Endometrium (tissue), 2 donors: ENCODE data around the gene SLC6A7.

Experiments
- FAIRE-seq: peaks from 2 replicates; lab custom pipeline; 2012; peaks lifted over from hg19 to GRCh38; lab: Jason Lieb, UNC
- donor health status: control.
- donor health status: control.

Gene SLC6A7

DNA sequence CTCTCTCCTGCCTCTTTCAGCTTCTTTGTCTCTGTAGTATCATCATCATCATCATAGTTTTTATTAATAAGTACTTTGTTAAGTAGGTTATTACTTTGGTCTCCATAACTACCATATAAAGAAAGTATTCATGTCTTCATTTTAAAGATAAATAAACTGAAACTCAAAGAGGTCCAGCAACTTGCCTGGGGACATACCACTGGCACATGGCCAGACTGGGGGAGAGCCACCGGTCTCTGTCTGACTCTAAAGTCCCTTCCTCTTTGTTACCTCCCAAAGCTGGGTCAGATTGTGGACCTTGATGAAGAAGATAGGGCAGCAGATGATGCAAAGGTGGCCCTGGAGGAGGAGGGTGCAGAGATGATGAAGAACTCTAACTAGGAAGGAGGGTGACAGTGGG, 14.8 kb upstream of the SLC6A7 start:
- FAIRE-seq = no peak

DNA sequence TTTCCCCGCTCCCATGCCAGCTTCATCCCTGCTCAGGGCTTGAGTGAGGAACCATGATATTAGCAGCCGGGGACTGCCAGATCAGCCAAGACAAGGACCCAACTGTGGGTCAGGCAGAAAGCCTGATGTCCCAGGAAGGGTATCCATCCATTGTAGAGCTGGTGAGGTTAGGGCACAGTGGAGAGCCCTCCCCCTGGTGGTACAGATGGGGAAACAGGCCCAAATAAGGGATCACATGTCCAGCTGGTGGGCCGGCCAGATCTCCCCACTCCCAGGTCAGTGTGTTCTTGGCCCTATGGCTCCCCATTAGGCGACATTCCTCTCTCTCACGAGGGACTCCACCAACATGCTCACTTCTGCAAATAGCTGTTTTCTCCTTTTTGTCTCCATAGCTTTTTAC, 14.3 kb upstream of the SLC6A7 start:
- no peak for FAIRE-seq

DNA sequence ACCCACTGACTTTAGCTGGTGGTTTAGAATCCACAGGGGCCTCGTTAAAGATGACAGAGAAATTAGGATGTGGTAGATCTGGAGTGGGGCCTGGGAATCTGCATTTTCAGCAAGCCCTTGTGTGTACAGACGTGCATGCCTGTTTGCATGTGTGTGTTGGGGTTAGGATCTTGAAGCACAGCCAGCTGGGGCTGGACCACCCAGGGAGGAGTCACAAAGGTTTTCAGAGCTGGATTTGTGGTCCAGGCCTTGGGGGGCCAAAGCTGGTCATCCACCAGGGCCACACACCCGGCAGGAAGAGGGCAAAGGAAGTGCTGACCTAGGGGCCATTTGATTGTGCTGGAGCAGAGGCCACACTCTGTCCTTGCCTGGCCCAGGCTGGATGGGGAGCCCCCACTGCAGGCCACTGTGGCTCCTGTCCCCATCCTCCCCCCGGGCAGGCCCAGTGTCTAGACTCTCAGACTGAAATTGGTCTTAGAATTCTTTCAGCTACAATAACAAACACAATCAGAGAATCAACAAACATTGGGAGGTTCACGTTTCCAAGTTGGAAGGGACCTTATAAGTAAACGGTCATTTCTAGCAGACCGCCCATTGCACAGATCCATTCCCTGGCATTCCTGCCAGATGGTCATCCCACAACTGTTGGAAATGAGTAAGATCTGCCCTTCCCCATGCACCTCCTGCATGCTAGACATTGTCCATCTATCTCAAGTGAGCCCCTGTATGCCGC, 13.0 kb upstream of the SLC6A7 start:
- FAIRE-seq = no peak

DNA sequence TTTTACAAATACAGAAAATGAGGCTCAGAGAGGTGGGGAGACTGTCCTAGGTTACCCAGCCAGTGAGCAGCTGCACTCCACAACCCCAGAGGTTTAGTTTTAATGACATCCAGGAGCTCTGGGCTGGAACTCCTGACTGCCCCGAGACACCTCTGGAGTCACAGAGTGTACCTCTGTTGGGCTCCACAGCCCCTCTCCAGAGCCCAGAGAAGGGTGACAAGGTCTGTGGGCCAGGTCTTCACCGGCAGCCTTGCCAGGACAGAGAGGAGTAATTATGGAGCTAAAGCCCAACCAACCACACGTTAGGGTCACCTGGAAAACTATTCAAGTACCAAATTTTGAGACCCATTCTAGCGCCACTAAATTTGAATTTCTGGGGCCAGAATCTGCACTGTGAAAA, 12.1 kb upstream of the SLC6A7 start:
- FAIRE-seq = no peak

DNA sequence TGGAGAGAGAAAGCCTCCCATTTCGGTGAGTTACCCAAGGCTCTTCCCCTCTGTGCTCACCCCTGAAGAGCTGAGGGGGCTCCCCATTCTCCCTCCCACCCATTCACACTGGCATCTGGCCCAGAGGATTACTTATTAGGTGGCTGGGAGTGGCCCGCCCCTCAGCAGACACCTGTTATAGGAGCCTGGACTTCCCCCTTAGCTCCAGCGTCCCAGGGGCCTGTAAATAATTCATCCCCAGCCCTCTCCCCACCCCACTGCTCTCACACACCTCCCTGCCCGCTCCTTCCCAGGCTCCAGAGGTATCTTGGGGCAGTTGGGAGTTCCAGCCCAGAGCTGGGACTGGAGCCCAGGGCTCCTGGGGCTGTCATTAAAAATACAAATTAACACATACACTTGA, 11.6 kb upstream of the SLC6A7 start:
- FAIRE-seq = no peak

DNA sequence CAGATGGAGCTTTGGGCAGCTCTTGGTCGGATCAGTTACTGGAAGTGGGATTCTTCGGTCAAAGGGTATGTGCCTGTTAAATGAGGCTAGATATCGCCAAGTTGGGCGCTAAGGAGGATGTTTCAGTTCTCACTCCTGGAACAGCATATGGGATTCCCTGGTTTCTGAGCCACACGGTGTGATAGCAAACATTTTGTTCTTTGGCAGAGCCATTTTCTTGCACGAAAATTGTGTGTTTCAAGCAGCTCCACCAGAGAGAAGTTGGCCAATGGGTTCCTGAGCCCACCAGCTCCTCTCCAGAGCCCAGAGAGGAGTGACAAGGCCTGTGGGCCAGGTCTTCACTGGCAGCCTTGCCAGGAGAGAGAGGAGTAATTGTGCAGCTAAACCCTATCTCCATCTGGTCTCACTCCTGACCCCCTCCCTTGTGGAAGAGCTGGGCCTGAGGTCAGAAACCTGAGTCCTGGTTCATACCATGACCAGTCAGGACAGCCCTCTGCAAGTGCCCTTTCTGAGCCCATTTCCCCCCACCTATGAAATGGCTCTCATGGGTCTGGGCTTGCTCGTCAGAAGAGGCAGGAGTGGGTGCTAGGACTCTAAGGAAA, 10.7 kb upstream of the SLC6A7 start:
- FAIRE-seq = no peak

DNA sequence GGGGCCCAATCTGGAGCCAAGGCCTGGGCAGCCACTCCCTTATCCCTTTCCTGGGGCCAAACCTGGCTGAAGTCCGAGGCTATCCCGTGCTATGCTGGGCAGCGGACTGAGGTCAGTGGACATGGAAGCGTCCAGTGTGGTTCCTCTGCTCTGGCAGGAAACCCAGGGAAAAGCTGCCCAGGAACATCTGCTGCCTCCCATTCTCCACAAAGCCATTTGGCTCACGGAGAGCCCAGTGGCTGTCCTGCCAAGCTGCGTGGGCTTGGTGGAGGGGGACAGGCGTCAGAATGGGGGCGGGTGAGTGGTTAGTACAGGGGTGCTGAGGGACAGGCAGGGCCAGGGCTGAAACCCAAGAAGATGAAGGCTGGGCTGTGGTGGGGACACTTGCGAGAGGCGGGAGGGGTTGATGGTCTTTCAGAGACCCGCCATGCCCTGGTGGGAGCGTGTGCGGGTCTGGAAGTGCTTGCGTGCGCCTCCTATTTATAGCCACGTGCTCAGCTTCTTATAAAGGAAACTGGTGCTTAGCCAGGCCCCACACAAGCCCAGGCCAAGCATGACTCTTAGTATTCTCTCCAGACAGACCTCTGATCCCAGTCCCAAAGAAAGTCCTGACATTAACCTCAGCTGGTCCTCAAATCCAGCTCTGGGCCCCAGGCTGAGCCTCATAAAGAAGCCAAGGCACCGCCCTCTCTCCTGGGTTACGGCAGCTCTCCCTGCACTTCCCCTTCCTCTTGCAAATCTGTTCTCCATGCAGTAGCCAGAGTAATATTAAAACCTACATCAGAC, 9.4 kb upstream of the SLC6A7 start:
- FAIRE-seq = no peak

DNA sequence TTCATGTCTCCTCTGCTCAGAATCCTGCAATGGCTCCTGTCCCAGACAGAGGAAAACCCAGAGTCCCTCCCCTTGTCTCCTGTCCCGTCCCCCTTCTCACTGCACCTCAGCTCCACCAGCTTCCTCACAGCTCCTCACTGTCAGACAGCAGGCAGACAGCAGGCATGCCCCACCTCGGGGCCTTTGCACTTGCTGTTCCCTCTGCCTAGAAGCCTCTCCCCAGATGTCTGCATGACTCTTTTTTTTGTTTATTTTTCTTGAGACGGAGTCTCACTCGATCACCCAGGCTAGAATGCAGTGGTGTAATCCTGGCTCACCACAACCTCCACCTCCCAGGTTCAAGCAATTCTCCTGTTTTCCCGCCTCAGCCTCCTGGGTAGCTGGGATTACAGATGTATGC, 8.8 kb upstream of the SLC6A7 start:
- FAIRE-seq = no peak

DNA sequence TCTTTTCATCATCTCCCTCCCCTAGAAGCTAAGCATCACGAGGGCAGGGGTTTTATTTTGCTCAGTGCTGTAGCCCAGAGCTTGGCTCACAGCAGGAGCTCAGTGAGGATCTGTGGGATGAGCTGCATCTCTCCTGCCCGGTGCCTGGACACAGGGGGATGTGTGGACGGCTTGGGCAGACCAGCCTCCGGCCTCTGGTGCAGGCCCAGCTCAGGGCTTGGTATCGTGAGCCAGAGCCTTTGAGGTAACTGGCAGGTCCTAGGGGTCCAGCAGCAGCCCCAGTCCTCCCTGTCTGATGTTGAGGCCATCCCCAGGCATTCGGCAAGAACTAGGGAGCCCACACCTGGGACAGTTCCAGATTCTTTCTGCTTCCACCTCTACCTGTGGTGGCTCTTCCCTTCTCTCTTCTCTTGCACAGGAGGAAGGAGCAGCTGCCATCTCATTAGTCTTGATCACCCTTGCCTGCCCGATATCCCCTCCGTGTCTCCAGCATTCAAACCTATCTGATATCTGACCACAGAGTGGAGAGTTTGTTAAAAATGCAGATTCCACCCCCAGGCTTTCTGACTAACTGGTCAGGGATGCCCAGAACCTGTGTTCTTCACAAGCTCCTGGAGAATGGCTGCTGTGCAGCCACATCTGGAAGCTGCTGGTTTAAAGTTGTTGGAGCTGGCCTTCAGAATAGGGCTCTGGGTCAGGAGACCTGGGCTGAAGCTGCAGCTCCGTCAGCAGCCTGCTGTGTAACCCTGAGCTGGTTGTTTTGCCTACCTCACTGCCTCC, 7.9 kb upstream of the SLC6A7 start:
- no peak for FAIRE-seq

DNA sequence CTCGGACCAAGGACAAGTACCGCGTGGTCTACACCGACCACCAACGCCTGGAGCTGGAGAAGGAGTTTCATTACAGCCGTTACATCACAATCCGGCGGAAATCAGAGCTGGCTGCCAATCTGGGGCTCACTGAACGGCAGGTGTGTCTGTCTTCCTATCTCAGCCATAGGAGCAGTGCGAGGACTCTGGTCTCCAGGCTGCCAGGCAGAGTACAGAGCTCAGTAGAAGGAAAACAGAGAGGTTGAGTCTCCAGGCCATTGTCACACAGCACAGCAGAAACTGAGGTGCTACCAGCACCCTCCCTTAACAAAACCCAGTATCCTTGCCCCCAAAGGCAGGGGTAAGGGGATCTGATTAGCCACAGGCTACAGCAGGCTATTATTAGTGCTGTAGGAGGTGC, 7.1 kb upstream of the SLC6A7 start:
- no peak for FAIRE-seq

DNA sequence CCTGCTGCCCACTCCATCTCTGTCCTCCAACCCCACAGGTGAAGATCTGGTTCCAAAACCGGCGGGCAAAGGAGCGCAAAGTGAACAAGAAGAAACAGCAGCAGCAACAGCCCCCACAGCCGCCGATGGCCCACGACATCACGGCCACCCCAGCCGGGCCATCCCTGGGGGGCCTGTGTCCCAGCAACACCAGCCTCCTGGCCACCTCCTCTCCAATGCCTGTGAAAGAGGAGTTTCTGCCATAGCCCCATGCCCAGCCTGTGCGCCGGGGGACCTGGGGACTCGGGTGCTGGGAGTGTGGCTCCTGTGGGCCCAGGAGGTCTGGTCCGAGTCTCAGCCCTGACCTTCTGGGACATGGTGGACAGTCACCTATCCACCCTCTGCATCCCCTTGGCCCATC, 6.4 kb upstream of the SLC6A7 start:
- FAIRE-seq = no peak

DNA sequence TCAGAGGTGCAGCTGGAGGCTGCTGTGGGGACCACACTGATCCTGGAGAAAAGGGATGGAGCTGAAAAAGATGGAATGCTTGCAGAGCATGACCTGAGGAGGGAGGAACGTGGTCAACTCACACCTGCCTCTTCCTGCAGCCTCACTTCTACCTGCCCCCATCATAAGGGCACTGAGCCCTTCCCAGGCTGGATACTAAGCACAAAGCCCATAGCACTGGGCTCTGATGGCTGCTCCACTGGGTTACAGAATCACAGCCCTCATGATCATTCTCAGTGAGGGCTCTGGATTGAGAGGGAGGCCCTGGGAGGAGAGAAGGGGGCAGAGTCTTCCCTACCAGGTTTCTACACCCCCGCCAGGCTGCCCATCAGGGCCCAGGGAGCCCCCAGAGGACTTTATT, 5.9 kb upstream of the SLC6A7 start:
- no peak for FAIRE-seq

DNA sequence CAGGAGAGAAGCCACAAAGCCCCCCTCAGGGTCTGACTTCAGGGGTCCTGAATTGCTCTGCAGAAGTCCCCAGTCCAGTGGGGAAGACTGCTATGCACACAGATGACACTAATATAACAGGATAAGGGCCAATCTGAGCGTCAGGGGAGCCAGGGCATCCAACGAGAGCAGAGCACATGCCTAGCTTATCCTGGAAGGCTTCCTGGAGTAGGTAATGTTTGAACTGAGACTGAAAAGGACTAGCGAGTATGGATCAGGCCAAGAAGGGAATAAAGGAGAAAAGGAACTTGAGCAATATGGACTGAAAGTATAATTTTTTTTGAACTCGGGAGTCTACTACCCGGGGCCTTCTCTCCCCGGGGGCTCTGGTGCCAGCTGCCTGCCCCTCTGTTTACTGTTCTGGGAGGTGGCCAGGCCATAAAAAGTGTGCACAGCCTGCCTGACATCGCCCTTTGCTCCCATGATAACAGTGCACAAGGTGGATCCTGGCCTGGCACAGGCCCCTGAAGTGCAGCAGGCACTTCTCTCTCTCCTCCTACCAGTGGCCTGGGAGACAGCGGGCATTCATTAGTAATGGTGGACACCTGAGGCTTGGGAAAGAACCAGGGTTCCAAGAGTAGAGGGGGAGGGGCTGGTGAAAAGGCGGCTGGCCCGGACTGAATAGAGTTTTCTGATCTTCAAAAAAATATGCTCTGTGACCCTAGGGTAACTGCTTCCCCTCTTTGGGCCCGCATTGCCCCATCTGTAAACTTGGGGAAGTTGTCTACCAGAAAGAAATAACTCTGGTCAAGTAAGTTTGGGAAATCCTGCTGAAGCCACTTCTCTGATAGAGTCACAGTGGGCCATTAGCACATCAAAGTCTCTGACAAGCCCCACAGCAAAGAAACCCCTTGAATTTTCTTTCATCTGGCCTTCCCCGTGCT, 4.6 kb upstream of the SLC6A7 start:
- no peak for FAIRE-seq

DNA sequence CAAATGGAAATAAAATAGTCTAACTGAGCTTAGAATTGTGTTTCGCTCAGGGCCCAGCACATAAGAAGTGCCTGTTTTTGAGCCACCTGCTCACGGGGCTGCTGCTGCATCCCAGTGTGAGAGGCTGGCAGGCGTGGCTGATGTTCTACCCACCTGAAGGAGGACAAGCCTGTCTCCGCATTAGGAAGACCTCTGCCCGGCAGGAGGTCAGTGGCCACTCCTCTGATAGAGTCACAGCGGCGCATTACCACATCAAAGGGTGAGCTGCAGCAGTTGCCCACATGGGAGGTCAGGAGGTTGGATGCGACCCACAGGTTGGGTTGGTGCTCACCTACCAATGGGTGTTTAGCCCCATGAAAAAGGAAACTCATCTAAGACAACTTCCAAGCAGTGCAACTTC, 3.7 kb upstream of the SLC6A7 start:
- no peak for FAIRE-seq

DNA sequence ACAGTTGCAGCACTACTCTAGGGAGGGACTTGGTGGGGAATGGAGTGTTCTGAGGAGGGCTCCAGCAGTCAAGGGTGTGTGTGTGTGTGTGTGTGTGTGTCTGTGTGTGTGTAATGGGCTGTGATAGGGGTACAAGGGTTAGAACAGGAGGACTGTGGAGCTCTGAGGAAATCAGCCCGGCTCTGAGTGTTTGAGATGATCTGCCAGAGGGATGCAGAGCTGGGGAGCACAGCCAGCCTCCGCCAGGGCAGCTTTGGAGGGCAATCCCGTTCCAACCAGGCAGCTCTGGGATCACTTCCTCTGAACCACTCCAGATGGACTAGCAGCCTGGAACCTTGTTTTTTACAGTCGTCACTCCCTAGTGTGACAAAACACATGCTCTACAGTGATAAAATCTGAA, 3.0 kb upstream of the SLC6A7 start:
- FAIRE-seq = no peak

DNA sequence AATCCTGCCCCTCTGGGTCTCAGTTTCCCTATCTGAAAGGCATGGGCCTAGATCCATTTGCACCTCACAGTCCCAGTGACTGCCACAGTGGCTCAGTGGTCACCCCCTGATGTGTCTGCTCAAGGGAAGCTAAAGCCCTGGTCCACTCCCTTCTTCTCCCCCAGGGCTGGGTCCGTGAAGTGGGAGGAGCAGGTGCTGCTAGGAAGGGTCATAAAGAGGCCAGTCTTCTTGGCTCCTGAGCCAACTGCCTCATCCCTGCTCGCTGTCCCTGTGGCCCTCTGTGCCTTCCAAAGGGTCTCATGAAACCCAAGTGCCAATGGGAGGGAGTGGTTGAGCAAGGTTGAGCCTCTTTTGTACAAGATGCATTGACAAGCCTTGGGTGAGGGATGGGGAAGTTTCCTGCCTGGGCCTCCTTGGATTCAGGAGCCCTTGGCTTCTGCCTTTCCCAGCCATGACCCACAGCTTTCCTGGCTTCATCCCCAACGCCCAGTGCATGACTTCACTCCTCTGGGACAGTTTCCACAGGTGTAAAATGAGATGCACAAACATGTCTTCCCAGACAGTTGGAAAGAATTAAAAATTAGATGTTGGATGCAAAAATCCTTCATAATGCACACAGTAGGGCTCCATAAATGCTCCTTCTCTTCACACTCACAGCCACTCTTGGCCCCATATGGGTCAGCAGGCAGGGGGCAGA, 1.6 kb upstream of the SLC6A7 start:
- FAIRE-seq = no peak

DNA sequence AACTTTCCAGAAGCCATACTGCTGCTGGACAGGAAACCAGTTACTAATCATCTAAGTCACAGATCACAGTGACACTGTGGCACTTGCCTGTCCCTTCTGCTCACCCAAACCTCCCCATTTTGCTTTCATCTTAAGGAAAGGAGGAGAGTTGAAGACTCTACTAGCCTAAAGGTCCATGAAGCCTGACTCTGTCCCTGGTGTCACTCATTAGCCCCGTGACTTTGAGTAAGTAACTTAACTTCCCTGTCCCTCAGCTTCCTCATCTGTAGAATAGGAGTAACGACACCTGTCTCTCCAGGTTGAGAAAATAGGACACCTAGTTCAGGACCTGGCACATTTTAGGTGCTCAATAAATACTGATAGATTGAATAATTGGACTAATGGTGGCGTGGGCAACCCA, 536 bp upstream of the SLC6A7 start:
- FAIRE-seq = no peak

DNA sequence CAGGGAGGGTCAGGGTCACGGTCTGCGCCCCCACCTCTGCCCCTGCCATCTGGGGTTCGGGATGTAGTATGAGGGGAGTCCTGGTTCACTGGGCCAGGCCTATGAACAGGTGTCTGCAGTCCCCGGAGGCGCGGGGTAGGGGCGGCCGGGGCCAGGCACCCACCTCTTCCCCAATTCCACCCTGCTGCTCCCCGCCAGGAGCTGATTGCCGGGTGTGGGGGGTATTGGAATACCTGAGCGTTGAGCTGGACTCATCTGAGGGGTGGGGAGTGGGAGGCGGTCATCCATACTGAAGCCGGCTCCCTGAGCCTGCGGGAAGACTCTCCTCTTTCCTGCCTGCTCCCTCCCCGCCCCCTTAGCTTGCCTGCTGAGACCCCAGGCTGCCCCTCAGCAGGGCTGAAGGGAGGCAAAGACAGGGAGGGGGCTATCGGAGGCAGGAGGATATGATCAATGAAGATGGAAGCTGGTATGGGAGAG, 679 bp downstream of the SLC6A7 start:
- no peak for FAIRE-seq

DNA sequence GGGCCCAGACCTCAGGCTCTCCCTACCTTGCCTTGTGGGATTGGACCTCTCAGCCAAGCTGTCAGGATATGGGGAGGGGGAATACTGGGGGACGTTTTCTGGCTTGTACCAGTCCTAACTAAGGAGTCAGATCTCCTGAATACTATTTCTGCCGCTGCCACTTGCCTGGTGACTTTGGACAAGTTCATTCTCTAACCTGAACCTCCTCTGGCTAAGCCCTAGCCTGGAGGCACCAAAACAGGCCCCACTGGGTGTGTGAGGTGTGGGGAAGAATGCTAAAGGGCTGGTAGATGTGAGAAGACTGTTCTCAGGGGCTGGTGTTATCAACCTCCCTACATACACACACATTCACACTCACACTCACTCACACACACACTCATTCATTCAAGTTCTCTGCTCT, 1.1 kb downstream of the SLC6A7 start:
- no peak for FAIRE-seq

DNA sequence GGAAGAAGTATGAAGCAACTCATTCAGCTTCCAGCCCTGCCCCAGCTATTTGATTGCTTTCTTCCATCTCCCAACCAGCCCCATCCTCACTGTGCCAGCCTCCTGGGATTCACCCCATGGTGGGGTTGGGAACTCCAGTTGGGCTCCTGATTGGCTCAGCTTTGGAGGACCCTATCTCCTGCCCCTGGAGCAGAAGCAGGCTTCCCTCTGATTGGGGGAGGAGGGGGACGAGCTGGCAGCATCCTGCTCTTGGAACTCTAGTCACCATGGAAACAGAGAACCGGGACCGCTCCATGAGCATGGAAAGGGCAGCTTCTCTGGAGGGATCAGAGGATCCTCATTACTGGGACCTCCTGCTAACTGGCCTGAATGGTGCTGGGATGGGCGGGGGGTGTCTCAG, 2.6 kb downstream of the SLC6A7 start:
- FAIRE-seq = no peak
